Prostate gland (tissue), 2 donors: ENCODE results near the gene XPR1. TPM values are rescaled to one million over a fixed set of nuclear protein-coding genes. Genes with fewer than 3 reads are reported as not detected.
"Not testable (repeated sequence)": the region's sequence is repeated elsewhere in the genome, so short reads cannot be mapped to it uniquely, and the experiment has no call there.

Experiments used
- DNase-seq: peaks from one replicate; pipeline ENCODE4 v3.0.0-alpha.2; 2019; ENCODE audit warnings: low spot score
- H3K27ac ChIP-seq, 2 donors: fragments of 200-600 bp; sonication (generic); 2 replicates each; pipeline ENCODE4 v1.5.1; 2017 to 2019
- H3K27me3 ChIP-seq: fragments of 200-600 bp; sonication (generic); replicated peaks from 2 replicates; pipeline ENCODE4 v1.5.1; 2019; ENCODE audit not compliant: insufficient read depth
- H3K36me3 ChIP-seq, 2 donors: fragments of 200-600 bp; sonication (generic); 1 replicate in 1 of 2; 2 replicates in 1 of 2; pipeline versions ENCODE4 v1.5.1 to v1.8.1; 2017 to 2019
- H3K4me1 ChIP-seq: fragments of 200-600 bp; sonication (generic); replicated peaks from 2 replicates; pipeline ENCODE4 v1.5.1; 2019
- H3K4me3 ChIP-seq, 2 donors: fragments of 200-600 bp; sonication (generic); 2 replicates each; pipeline ENCODE4 v1.5.1; 2017 to 2019
- H3K9me3 ChIP-seq: fragments of 200-600 bp; sonication (generic); 2 replicates; pipeline ENCODE4 v1.5.1; 2017
- CTCF ChIP-seq, 4 experiments: fragments of 200-600 bp in 2 of 4; fragments of 450-650 bp in 2 of 4; sonication (generic) in 2 of 4; IDR thresholded peaks; 1 replicate in 3 of 4; 2 replicates in 1 of 4; pipeline ENCODE4 v1.5.1; 2016 to 2019; ENCODE audit warnings: antibody characterized with exemption in 4 of 4, mild to moderate bottlenecking in 2 of 4, moderate library complexity in 2 of 4
- POLR2A ChIP-seq: fragments of 450-650 bp; IDR thresholded peaks from one replicate; pipeline ENCODE4 v1.6.1; 2016; ENCODE audit warnings: antibody characterized with exemption, mild to moderate bottlenecking
- POLR2AphosphoS5 ChIP-seq: sonication (generic); formaldehyde crosslinking; IDR thresholded peaks from one replicate; pipeline ENCODE4 v1.6.1; 2017; ENCODE audit warnings: antibody characterized with exemption
- WGBS: methylation state at CpG from one replicate; pipeline ENCODE4 v1.1.5; 2018; 5-methylcytosine and 5-hydroxymethylcytosine counted together
- intact Hi-C: fragments of 100-400 bp; cut with DNase I; formaldehyde crosslinking; loops from one replicate; pipeline ENCODE4 v1.14.2; 2022
- total RNA-seq, 2 donors: library from RNA; depleted of rRNA; stranded (reverse); fragments of >200 nt; gene quantifications; one replicate each; pipeline ENCODE4 v1.1.0, GENCODE V29; 2016

XPR1 gene
- total RNA-seq, 2 donors from 2014 or later, result 17.5 to 70.3 TPM

- no peak for DNase-seq
- intact Hi-C loops, result no loop called here
- Histone ChIP-seq H3K36me3 (no peaks in the 10 kb centered on the region), H3K4me3 (no peak overlapping the region), H3K9me3 (no peaks in the 10 kb centered on the region), H3K4me1 (no peaks in the 10 kb centered on the region), H3K27ac (no peak overlapping the region), H3K27me3 (no peaks in the 10 kb centered on the region)
- TF ChIP-seq CTCF (IDR thresholded peaks at IDR 0.05), result no peak
- no peak for TF ChIP-seq POLR2A
- 82% methylated on average over 1 of the region's 1 CpG for WGBS
Observed at GRCh38 chr1:180722586-180722985, 90.8 kb downstream of the XPR1 start.

DNA sequence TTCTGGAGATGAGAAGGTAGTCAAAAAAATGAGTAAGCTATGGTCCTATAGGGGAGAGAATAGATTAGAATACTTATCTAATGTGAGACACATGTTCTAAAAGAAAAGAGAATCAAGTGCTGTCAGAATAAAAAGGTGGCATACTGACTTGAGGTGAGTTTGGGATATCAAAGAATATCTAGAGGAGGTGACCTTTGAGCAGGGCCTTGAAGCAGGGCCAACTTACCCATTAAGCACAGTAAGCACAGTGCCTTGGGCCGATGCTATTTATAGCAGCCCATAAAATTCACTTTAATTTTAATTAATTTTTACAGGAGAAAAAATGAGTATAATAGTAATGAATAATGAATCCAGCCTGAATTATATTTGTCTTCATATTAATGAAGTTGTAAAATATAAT is 92.2 kb downstream of the XPR1 start:
- Histone ChIP-seq H3K36me3 (no peaks in the 10 kb centered on the region), H3K27me3 (no peaks in the 10 kb centered on the region), H3K4me1 (no peaks in the 10 kb centered on the region), H3K27ac (no peak overlapping the region), H3K9me3 (no peaks in the 10 kb centered on the region), H3K4me3 (no peak overlapping the region)
- WGBS, result 74% methylated on average over 1 of the region's 1 CpG
- intact Hi-C loops, result no loop called here
- DNase-seq, result no peak
- TF ChIP-seq CTCF (IDR thresholded peaks at IDR 0.05) (no peak), POLR2A (no peak), POLR2AphosphoS5 (no peak)

DNA sequence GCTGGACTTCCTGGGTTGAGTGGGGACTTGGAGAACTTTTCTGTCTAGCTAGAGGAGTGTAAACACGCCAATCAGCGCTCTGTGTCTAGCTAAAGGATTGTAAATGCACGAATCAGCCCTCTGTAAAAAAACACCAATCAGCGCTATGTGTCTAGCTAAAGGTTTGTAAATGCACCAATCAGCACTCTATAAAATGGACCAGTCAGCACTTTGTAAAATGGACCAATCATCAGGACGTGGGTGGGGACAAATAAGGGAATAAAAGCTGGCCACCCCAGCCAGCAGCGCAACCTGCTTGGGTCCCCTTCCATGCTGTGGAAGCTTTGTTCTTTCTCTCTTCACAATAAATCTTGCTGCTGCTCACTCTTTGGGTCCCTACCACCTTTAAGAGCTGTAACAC is 94.2 kb downstream of the XPR1 start:
- DNase-seq, H3K27me3 ChIP-seq, H3K36me3 ChIP-seq, H3K4me1 ChIP-seq, intact Hi-C loops, H3K27ac ChIP-seq, H3K4me3 ChIP-seq, H3K9me3 ChIP-seq: not testable (repeated sequence)
- WGBS, result 94% methylated on average over 6 of the region's 6 CpGs

DNA sequence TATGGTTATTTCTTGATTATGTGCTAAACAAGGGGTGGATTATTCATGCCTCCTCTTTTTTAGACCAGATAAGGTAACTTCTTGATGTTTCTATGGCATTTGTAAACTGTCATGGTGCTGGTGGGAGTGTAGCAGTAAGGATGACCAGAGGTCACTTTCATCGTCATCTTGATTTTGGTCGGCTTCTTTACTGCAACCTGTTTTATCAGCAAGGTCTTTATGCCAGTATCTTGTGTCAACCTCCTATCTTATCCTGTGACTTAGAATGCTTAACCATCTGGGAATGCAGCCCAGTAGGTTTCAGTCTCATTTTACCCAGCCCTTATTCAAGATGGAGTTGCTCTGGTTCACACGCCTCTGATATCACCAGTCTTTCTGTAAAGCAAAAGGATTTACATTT is 95.9 kb downstream of the XPR1 start:
- H3K27ac ChIP-seq, H3K27me3 ChIP-seq, H3K4me1 ChIP-seq, DNase-seq, H3K36me3 ChIP-seq, H3K4me3 ChIP-seq, intact Hi-C loops, H3K9me3 ChIP-seq: not testable (repeated sequence)
- WGBS, result 97% methylated on average over 3 of the region's 3 CpGs

GRCh38 chr1:180728472-180729106 is 96.8 kb downstream of the XPR1 start:
- H3K4me3 ChIP-seq, result no peak overlapping the region
- no peak for TF ChIP-seq CTCF (IDR thresholded peaks at IDR 0.05)
- TF ChIP-seq POLR2A, result no peak
- no peak for TF ChIP-seq POLR2AphosphoS5
- intact Hi-C loops, result no loop called here
- WGBS, result 97% methylated on average over 4 of the region's 4 CpGs
- no peaks in the 10 kb centered on the region for H3K9me3 ChIP-seq
- no peak overlapping the region for H3K27ac ChIP-seq
- no peaks in the 10 kb centered on the region for H3K36me3 ChIP-seq
- H3K4me1 ChIP-seq, result no peaks in the 10 kb centered on the region
- DNase-seq, result no peak
- H3K27me3 ChIP-seq, result no peaks in the 10 kb centered on the region

DNA sequence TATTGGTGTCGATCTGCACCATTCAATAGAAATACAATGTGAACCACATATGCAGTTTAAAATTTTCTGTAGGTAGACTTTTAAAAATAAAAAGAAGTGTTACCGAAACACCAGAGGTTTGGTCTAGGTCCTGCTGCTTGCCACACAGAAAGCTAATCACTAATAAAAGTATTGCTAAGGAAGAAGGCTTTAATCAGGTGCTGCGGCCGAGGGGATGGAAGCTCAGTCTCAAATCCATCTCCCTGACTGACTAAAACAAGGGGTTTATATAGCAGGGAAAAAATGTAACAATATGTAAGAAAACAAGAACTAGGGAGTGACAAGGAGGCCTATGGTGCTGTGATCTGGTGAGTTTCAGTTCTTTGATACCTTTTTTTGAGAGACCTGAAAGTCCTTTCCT is 99.3 kb downstream of the XPR1 start:
- 95% methylated on average over 4 of the region's 4 CpGs for WGBS
- TF ChIP-seq POLR2AphosphoS5 (no peak), POLR2A (no peak), CTCF (IDR thresholded peaks at IDR 0.05) (no peak)

More for the DNA sequence above, 99.3 kb downstream of the XPR1 start:
- H3K4me3 ChIP-seq, result no peak overlapping the region
- H3K27ac ChIP-seq, result no peak overlapping the region
- DNase-seq, result no peak
- intact Hi-C loops, result no loop called here
- no peaks in the 10 kb centered on the region for H3K36me3 ChIP-seq
- no peaks in the 10 kb centered on the region for H3K4me1 ChIP-seq
- H3K9me3 ChIP-seq, result no peaks in the 10 kb centered on the region
- no peaks in the 10 kb centered on the region for H3K27me3 ChIP-seq
